ENCODE data around the gene DCHS2. TPM values are rescaled to one million over a fixed set of nuclear protein-coding genes. Genes with fewer than 3 reads are reported as not detected.

The DCHS2 gene
- total and polyA plus RNA-seq, 2 of the 8 experiments (the other 6 are each of a cell fraction or from before 2014, with no cell fraction given): 0.54 to 2.6 TPM

DNA sequence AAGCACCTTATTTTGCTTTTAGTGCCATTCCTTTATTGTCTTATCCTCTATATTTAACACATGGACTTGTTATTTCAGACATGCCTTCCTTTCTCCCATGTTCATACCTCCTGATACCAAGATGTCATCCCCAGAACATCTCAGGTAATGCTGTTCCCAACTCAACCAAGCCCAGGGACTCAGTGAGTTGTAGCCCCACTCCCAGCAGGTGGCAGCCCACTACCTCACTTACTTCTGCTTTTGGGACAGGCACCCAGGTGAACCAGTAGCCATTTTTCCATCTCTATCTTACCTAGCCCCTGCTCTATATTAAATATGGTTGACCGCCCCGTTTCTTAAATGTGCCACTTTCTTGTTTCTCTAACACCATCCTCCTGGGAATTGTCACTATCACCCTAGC, 199.0 kb downstream of the DCHS2 start (continued):
- TF ChIP-seq, protein P1, sequence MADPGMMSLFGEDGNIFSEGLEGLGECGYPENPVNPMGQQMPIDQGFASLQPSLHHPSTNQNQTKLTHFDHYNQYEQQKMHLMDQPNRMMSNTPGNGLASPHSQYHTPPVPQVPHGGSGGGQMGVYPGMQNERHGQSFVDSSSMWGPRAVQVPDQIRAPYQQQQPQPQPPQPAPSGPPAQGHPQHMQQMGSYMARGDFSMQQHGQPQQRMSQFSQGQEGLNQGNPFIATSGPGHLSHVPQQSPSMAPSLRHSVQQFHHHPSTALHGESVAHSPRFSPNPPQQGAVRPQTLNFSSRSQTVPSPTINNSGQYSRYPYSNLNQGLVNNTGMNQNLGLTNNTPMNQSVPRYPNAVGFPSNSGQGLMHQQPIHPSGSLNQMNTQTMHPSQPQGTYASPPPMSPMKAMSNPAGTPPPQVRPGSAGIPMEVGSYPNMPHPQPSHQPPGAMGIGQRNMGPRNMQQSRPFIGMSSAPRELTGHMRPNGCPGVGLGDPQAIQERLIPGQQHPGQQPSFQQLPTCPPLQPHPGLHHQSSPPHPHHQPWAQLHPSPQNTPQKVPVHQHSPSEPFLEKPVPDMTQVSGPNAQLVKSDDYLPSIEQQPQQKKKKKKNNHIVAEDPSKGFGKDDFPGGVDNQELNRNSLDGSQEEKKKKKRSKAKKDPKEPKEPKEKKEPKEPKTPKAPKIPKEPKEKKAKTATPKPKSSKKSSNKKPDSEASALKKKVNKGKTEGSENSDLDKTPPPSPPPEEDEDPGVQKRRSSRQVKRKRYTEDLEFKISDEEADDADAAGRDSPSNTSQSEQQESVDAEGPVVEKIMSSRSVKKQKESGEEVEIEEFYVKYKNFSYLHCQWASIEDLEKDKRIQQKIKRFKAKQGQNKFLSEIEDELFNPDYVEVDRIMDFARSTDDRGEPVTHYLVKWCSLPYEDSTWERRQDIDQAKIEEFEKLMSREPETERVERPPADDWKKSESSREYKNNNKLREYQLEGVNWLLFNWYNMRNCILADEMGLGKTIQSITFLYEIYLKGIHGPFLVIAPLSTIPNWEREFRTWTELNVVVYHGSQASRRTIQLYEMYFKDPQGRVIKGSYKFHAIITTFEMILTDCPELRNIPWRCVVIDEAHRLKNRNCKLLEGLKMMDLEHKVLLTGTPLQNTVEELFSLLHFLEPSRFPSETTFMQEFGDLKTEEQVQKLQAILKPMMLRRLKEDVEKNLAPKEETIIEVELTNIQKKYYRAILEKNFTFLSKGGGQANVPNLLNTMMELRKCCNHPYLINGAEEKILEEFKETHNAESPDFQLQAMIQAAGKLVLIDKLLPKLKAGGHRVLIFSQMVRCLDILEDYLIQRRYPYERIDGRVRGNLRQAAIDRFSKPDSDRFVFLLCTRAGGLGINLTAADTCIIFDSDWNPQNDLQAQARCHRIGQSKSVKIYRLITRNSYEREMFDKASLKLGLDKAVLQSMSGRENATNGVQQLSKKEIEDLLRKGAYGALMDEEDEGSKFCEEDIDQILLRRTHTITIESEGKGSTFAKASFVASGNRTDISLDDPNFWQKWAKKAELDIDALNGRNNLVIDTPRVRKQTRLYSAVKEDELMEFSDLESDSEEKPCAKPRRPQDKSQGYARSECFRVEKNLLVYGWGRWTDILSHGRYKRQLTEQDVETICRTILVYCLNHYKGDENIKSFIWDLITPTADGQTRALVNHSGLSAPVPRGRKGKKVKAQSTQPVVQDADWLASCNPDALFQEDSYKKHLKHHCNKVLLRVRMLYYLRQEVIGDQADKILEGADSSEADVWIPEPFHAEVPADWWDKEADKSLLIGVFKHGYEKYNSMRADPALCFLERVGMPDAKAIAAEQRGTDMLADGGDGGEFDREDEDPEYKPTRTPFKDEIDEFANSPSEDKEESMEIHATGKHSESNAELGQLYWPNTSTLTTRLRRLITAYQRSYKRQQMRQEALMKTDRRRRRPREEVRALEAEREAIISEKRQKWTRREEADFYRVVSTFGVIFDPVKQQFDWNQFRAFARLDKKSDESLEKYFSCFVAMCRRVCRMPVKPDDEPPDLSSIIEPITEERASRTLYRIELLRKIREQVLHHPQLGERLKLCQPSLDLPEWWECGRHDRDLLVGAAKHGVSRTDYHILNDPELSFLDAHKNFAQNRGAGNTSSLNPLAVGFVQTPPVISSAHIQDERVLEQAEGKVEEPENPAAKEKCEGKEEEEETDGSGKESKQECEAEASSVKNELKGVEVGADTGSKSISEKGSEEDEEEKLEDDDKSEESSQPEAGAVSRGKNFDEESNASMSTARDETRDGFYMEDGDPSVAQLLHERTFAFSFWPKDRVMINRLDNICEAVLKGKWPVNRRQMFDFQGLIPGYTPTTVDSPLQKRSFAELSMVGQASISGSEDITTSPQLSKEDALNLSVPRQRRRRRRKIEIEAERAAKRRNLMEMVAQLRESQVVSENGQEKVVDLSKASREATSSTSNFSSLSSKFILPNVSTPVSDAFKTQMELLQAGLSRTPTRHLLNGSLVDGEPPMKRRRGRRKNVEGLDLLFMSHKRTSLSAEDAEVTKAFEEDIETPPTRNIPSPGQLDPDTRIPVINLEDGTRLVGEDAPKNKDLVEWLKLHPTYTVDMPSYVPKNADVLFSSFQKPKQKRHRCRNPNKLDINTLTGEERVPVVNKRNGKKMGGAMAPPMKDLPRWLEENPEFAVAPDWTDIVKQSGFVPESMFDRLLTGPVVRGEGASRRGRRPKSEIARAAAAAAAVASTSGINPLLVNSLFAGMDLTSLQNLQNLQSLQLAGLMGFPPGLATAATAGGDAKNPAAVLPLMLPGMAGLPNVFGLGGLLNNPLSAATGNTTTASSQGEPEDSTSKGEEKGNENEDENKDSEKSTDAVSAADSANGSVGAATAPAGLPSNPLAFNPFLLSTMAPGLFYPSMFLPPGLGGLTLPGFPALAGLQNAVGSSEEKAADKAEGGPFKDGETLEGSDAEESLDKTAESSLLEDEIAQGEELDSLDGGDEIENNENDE (IDR thresholded peaks at IDR 0.05; ENCODE audit: insufficient replicate concordance, low read length): no peak

Measured in H1 (cell line).